Naive B cell (primary cell): Measurements from ENCODE around the gene RTP5. TPM values are rescaled to one million over a fixed set of nuclear protein-coding genes. Genes with fewer than 3 reads are reported as not detected.

Source experiments
- ATAC-seq, 2 donors: fragments of 150-1000 bp; cut with Tn5 transposase; 2 replicates each; pipeline ENCODE4 v1.10.0; 2021; ENCODE audit warnings: low read depth in 2 of 2, mild to moderate bottlenecking in 2 of 2, moderate library complexity in 2 of 2
- DNase-seq: peaks from one replicate; pipeline ENCODE4 v3.0.0; 2022
- H3K27ac Mint-ChIP-seq, 6 donors: one replicate each; pipeline ENCODE4 v1.8.0; 2020 to 2022; ENCODE audit warnings: mild to moderate bottlenecking in 6 of 6, mixed read lengths in 6 of 6, moderate library complexity in 5 of 6, inconsistent platforms in 2 of 6
- H3K27me3 Mint-ChIP-seq, 3 donors: one replicate each; pipeline ENCODE4 v1.8.0; 2021 to 2022; ENCODE audit warnings: mixed read lengths in 3 of 3, mild to moderate bottlenecking in 1 of 3
- H3K36me3 Mint-ChIP-seq, 2 donors: one replicate each; pipeline ENCODE4 v1.8.0; 2020 to 2022; ENCODE audit warnings: mixed read lengths in 2 of 2, inconsistent platforms in 1 of 2, mild to moderate bottlenecking in 1 of 2
- H3K4me1 Mint-ChIP-seq, 3 donors: one replicate each; pipeline ENCODE4 v1.8.0; 2020 to 2022; ENCODE audit warnings: mixed read lengths in 3 of 3, inconsistent platforms in 1 of 3, mild to moderate bottlenecking in 1 of 3, moderate library complexity in 1 of 3
- H3K4me3 Mint-ChIP-seq, 8 donors: one replicate each; pipeline ENCODE4 v1.8.0; 2020 to 2022; ENCODE audit warnings: mild to moderate bottlenecking in 8 of 8, mixed read lengths in 8 of 8, moderate library complexity in 8 of 8, inconsistent platforms in 2 of 8
- H3K9me3 Mint-ChIP-seq, 7 donors: one replicate each; pipeline ENCODE4 v1.8.0; 2020 to 2022; ENCODE audit warnings: mixed read lengths in 7 of 7, mild to moderate bottlenecking in 5 of 7, inconsistent platforms in 2 of 7, moderate library complexity in 1 of 7
- polyA plus RNA-seq, 6 donors: library from polyadenylated mRNA; unstranded; fragments of 300-500 nt; fragmentation: Illumina TruSeq; gene quantifications; one replicate each; pipeline ENCODE4 v1.2.3, GENCODE V29; 2021; ENCODE audit warnings: low read depth in 6 of 6

Gene RTP5
- polyA plus RNA-seq, 6 donors from 2014 or later = not detected

DNA sequence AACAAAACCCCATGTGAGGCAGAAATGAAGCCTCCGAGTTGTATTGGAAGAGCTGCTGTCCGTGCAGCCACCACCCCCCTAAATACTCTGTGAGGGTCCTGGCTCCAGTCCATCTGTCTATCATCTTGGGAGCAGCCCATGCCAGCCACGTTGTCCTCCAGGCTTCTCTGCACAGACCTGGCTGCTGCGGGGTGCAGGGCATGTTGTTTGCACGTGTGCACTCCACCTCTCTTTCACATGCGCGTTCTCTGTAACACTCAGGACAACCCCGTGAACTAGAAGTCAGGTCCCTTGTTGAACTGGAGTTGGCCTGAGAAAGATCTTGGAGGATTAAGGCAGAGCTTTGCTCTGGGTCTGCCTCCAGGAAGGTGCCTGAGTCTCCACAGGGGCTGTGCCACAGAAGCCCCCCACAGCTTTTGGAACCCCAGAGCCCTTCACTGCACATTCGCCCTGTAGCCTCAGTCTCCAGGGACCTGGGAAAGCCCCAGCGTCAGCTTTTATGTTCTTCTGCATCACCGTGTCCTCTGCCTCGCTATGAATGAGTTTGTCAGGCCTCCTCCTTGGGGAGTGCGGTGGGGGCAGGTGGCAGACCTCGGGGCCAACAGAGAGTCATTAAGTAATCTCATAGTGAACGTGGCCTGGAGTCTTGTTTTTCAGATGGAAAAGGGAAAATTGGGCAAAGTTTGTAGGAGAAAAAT, 16.6 kb downstream of the RTP5 start:
- H3K36me3 Mint-ChIP-seq = peaks cover 9 to 18% of the 10 kb centered on the region in 2 donors
- peak overlapping the region in 7 of 8 donors; percentile 1 to 83 (median 47) for H3K4me3 Mint-ChIP-seq
- DNase-seq (no peak), ATAC-seq (no peak)
- peaks cover 0 to 5% (median 0%) of the 10 kb centered on the region in 7 donors for H3K9me3 Mint-ChIP-seq
- H3K27ac Mint-ChIP-seq = peak overlapping the region; percentile 37 to 97 (median 83)
- no peaks in the 10 kb centered on the region for H3K27me3 Mint-ChIP-seq
- H3K4me1 Mint-ChIP-seq = peaks cover 51 to 69% (median 65%) of the 10 kb centered on the region in 3 donors

DNA sequence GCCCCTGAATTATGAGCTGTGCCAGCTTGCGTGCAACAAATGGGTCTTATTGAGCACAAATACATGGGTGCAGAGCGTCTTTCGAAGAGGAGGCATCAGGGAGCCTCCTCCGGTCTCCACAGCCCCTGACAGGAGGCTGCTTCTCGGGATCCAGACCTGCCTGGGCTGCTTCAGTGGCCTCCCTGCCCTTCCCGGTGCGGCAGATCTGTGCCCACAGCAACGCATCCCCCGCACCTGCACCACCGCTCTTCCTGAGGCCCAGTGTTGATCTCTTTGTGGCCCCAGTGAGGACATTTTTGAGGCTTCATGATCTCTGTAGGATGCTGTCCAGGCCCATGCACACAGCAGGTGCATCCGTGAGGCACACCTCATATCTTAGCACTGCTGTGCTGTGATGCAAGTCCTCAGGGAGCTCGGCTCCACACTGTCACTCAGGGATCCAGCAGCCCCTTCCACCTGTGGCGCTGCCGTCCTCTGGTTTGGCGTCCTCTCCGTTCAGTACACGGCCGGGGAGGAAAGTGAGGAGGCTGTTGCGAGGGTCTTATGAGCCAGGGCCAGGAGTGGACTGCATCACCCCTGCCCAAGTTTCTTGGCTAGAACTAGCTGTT, 17.4 kb downstream of the RTP5 start:
- peak overlapping the region in 2 of 6 donors; percentile 57 to 97 for H3K27ac Mint-ChIP-seq
- H3K36me3 Mint-ChIP-seq = peaks cover 9 to 18% of the 10 kb centered on the region in 2 donors
- no peaks in the 10 kb centered on the region for H3K27me3 Mint-ChIP-seq
- no peaks in the 10 kb centered on the region for H3K9me3 Mint-ChIP-seq
- H3K4me3 Mint-ChIP-seq = peak overlapping the region in 1 of 8 donors; percentile 69
- peaks cover 45 to 63% (median 60%) of the 10 kb centered on the region in 3 donors for H3K4me1 Mint-ChIP-seq
- DNase-seq = no peak
- no peak for ATAC-seq

DNA sequence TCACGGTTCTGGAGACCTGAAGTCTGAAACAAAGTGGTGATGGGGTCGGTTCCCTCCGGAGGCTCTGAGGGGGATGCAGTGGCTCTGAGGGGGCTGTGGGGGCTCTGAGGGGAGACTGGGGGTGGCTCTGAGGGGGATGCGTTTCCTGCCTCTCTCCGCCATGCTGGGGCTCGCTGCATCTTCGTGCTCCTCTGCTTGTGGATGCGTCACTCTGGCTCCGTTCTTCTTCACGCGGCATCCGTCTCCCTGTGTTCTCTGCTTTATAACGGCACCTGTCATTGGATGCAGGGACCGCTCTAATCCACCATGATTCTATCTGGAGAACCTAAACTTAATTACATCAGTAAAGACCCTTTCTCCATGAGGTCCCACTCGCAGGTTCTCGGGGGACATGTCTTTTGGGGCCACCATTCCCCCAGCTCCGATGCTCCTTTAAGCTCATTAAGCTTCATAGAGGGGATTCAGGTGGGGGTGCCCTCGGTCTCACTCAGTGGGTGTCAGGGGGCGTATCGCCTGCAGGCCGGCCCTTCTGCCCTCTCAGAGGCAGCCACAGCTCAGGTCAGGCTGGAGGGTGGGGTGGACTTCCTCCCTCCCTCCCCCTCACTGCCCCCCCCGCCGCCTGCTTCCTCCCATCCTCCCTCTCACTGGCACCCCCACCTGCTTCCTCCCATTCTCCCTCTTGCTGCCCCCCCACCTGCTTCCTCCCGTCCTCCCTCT, 18.4 kb downstream of the RTP5 start:
- peak overlapping the region in 5 of 6 donors; percentile 79 to 94 (median 89) for H3K27ac Mint-ChIP-seq
- ATAC-seq (no peak), DNase-seq (no peak)
- H3K9me3 Mint-ChIP-seq = no peaks in the 10 kb centered on the region
- no peaks in the 10 kb centered on the region for H3K27me3 Mint-ChIP-seq
- H3K4me1 Mint-ChIP-seq = peaks cover 36 to 52% (median 51%) of the 10 kb centered on the region in 3 donors
- peak overlapping the region in 6 of 8 donors; percentile 26 to 82 (median 47) for H3K4me3 Mint-ChIP-seq
- peaks cover 9 to 18% of the 10 kb centered on the region in 2 donors for H3K36me3 Mint-ChIP-seq

DNA sequence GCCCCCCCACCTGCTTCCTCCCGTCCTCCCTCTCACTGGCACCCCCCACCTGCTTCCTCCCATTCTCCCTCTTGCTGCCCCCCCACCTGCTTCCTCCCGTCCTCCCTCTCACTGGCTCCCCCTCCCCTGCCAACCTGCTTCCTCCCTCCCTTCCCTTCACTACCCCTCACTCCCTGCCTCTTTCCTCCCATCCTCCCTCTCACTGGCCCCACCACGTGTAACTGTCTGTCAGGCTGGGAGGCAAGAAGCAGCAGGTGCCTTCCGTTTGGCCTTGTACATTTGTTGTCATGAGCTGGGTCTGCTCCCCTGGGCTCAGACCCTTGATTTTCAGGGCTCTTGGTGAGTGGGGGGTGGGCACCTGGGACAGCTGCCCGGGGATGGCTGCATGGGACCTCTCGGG, 19.1 kb downstream of the RTP5 start:
- H3K27me3 Mint-ChIP-seq = no peaks in the 10 kb centered on the region
- peak overlapping the region in 5 of 6 donors; percentile 43 to 95 (median 84) for H3K27ac Mint-ChIP-seq
- peaks cover 32 to 46% (median 45%) of the 10 kb centered on the region in 3 donors for H3K4me1 Mint-ChIP-seq
- no peaks in the 10 kb centered on the region for H3K9me3 Mint-ChIP-seq
- peak overlapping the region in 4 of 8 donors; percentile 20 to 79 (median 50) for H3K4me3 Mint-ChIP-seq
- ATAC-seq (no peak), DNase-seq (no peak)
- H3K36me3 Mint-ChIP-seq = peaks cover 9 to 18% of the 10 kb centered on the region in 2 donors

DNA sequence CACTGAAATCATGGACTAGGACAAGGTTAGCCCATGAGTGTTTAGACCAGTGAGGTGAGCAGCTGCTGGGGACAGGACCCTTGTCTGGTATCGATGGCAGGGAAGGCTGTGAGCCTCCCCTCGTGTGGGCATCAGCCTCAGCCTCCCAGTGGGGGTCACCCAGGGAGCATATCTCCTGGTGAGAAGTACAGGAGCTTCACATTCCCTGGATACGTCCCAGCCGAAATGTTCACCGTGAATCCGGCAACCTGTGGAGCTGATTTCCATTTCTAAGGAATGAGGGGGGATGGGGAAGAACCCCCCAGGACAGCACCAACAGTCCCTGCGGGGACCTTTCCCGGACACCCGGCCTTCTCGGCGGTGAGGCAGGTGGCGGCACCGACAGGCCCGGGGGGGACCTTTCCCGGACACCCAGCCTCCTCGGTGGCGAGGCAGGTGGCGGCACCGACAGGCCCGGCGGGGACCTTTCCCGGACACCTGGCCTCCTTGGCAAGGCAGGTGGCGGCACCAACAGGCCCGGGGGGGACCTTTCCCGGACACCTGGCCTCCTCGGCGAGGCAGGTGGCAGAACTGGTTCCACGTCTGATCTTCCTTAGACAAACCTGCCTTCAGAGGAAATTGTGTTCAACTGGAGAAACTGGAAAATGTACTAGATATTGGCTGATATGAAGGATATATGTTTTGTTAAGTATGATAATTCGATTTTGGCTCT, 21.2 kb downstream of the RTP5 start:
- ATAC-seq = no peak
- H3K36me3 Mint-ChIP-seq = peaks cover 9 to 18% of the 10 kb centered on the region in 2 donors
- no peak for DNase-seq
- H3K4me3 Mint-ChIP-seq = no peak overlapping the region
- peak overlapping the region in 1 of 6 donors; percentile 43 for H3K27ac Mint-ChIP-seq
- H3K27me3 Mint-ChIP-seq = no peaks in the 10 kb centered on the region
- H3K9me3 Mint-ChIP-seq = no peaks in the 10 kb centered on the region
- H3K4me1 Mint-ChIP-seq = peaks cover 28 to 40% (median 37%) of the 10 kb centered on the region in 3 donors

DNA sequence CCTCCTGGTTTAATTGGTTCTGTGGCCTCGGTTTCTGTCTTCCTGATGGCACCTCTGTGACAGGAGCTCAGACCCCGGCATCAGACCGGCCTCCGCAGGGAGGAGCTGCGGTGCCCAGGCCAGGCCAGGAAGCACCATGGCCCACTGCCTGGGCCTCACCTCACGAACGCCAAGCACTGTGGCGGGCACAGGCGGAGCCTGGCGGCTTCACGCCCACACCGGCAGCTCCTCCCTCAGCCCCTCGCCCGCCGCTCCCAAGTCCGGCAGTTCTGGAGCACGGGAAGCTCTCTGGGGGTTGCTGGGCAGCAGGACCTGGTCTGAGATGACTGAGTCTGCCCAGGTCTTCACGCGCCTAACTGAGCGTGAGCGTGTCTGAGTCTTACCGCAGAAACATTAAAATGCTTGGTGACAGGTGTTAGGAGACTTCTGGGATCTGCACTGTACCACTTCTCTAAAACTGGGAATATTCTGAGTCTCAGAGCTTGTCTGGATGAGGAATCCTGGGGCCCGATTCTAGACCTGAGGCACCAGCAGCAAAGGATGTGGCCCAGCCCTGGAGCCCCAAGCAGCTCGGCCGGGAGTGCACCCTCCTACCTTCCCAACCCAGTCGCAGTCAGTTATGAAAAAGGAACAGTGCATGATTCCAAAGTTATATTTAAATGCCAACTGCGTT, 21.9 kb downstream of the RTP5 start:
- peaks cover 9 to 18% of the 10 kb centered on the region in 2 donors for H3K36me3 Mint-ChIP-seq
- no peaks in the 10 kb centered on the region for H3K27me3 Mint-ChIP-seq
- peak overlapping the region in 1 of 6 donors; percentile 76 for H3K27ac Mint-ChIP-seq
- H3K4me3 Mint-ChIP-seq = peak overlapping the region in 1 of 8 donors; percentile 60
- ATAC-seq (no peak), DNase-seq (no peak)
- H3K4me1 Mint-ChIP-seq = peaks cover 23 to 38% (median 33%) of the 10 kb centered on the region in 3 donors
- H3K9me3 Mint-ChIP-seq = no peaks in the 10 kb centered on the region

DNA sequence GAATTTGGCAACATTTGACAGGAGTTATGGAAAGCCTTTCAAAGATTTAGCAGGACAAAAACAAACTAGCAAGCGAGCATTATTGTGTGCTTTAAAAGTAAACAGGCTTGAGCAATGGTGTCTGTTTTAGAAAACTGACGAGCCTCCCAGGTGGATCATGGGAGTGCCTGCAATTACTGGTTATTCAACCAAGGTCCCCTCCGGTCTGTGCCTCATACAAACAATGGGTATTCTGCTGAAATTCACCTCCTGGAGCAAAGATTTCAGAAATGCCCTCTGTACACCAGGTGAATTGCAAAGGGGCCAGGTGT, 22.4 kb downstream of the RTP5 start:
- Mint-ChIP-seq H3K27me3 (no peaks in the 10 kb centered on the region), H3K27ac (peak overlapping the region in 1 of 6 donors; percentile 76), H3K36me3 (peaks cover 9 to 18% of the 10 kb centered on the region in 2 donors), H3K9me3 (no peaks in the 10 kb centered on the region), H3K4me3 (peak overlapping the region in 1 of 8 donors; percentile 60), H3K4me1 (peaks cover 23 to 33% (median 30%) of the 10 kb centered on the region in 3 donors)
- DNase-seq (no peak), ATAC-seq (no peak)

DNA sequence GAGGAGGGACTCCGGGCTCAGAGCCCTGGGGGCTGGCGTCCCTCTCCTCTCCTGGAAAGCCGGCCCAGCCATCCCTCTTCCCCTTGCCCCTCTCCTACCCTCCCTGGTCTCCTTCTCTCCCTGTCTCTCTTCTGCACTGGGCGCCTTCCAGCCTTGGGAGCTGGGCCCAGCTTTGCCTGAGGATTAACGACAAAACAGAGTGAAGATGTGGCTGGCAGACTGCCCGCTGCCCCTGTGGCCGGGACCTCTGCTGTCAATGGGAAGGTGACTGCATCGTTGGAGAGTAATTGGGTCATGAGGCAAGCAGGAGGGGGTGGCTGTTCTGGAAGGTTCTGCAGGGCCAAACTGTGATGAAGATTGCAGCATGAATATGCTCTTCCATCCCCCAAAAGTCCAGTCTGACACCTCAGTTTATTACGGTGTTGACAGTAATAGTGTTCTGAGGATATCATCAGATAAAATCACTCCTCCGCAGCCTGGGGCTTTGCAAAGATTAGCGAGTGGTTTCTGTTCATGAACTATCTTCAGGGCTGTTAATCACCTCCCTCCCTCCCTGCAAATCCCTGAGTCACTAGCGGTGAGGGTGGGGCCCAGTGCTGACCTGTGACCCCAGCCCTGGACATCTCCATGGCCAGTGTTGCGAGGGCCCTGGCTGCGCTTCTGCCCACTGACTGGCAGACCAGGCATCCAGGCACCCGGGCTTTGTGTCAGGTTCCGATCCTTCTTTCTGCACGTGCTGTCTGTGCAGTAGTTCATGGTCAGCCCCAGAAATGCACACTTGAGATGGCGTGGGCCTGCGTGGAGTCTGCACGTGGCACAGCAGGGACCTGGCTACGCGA, 23.0 kb downstream of the RTP5 start:
- H3K36me3 Mint-ChIP-seq = peaks cover 9 to 13% of the 10 kb centered on the region in 2 donors
- H3K4me3 Mint-ChIP-seq = peak overlapping the region in 1 of 8 donors; percentile 29
- H3K27ac Mint-ChIP-seq = peak overlapping the region in 2 of 6 donors; percentile 75 to 87
- no peak for ATAC-seq
- H3K27me3 Mint-ChIP-seq = no peaks in the 10 kb centered on the region
- H3K4me1 Mint-ChIP-seq = peaks cover 20 to 29% (median 27%) of the 10 kb centered on the region in 3 donors
- H3K9me3 Mint-ChIP-seq = no peaks in the 10 kb centered on the region
- DNase-seq = no peak

DNA sequence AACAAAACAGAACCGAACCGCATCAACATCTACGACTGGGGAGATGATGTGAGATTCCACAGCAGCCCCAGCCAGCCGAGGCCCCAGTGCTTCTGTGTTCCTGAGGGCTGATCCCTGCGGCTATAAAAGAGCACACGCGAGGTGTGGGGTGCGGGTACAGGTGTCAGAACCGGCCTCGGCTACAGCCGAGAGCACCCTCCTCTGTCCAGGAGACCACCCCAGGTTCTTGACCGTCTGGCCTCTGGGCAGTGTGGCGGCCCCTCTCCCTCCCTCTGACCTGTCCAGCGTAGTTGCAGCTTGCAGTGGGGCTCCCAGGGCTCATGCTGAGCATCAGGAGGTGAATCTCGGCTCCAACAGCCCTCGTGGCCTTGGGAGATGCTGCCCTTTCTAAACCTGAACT, 23.7 kb downstream of the RTP5 start:
- ATAC-seq (no peak), DNase-seq (no peak)
- Mint-ChIP-seq H3K27ac (peak overlapping the region in 1 of 6 donors; percentile 79), H3K9me3 (no peaks in the 10 kb centered on the region), H3K4me1 (peaks cover 14 to 29% (median 20%) of the 10 kb centered on the region in 3 donors), H3K4me3 (no peak overlapping the region), H3K27me3 (no peaks in the 10 kb centered on the region), H3K36me3 (peaks cover 8 to 9% of the 10 kb centered on the region in 2 donors)

DNA sequence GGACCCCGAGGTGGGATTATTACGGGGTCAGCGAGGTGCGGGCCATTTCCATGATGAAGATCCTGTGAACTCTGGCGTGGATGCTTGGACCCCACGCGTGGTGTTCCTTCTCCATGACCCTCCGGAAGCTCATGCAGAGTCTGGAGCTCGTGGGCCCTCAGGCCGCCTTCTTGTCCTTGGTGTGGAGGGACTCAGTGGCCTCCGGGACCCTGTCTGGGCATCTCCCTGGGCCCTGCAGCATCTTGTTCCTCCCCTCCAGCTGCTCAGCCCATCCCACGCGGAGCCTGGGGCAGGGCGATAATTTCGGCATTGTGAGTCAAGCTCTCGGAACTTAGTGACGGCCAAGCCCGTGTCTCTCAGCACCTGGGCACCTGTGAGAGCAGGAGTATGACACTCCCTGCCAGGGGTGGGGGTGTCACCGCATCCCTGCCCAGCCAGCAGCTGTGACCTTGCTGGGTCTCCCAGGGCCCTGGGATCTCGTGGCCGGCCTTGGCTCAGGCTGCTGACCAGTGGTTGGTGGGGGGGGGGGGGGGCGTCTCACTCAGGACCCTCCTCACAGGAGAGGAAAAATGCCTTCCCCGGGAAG, 24.6 kb downstream of the RTP5 start:
- ATAC-seq = no peak
- Mint-ChIP-seq H3K36me3 (peaks cover 6 to 8% of the 10 kb centered on the region in 2 donors), H3K9me3 (no peaks in the 10 kb centered on the region), H3K27ac (peak overlapping the region in 2 of 6 donors; percentile 51 to 79), H3K4me3 (no peak overlapping the region), H3K4me1 (peaks cover 9 to 27% (median 15%) of the 10 kb centered on the region in 3 donors), H3K27me3 (no peaks in the 10 kb centered on the region)
- DNase-seq = no peak

DNA sequence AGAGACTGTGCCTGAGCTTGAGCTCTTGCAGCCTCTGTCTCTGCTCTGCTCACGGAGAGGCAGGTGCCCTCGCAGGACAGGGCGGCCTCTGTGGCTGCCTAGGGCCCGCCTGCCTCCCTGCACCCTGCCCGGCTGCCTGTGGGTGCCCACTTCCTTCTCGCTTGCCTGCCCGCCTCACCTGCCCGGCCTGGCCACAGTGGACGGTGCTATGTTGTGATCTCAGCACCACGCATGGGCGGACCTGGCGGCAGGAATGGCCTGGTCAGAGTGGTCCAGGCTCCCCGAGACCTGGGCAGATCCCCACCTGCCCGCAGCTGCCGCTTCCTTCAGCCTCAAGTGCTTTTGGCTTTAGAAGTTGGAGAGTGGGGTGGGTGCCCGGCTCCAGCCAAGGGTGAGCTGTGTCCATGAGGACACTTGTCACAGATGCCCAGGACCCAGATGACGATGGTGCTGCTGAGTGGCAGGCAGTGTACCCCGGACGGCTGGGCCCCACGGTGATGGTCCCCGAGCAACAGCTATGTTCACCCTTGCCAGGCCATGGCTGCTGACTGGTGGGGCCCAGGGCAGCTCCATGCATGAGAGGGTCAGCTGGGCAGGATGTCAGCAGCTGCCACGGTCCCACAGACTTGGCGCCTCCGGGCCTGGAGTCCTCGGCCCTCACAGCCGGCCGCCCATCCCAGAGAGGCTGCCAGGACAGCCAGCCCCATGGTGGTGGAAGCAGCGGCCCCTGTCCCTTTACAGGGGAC, 25.3 kb downstream of the RTP5 start:
- ATAC-seq (no peak), DNase-seq (no peak)
- Mint-ChIP-seq H3K27ac (peak overlapping the region in 2 of 6 donors; percentile 42 to 91), H3K27me3 (no peaks in the 10 kb centered on the region), H3K9me3 (no peaks in the 10 kb centered on the region), H3K4me1 (peaks cover 4 to 20% (median 8%) of the 10 kb centered on the region in 3 donors), H3K36me3 (peaks cover 0 to under 1% of the 10 kb centered on the region in 2 donors), H3K4me3 (no peak overlapping the region)
